Fibroblast of mammary gland (primary cell): ENCODE measurements around the gene VWA7.

Source experiments
- DNase-seq: peaks from one replicate; pipeline ENCODE4 v3.0.0-alpha.2; 2010; ENCODE audit warnings: low read depth
- H3K4me3 ChIP-seq: 2 replicates; pipeline ENCODE4 v1.5.1; 2011; ENCODE audit warnings: low read depth, mild to moderate bottlenecking, low read length, moderate library complexity; ENCODE audit not compliant: control insufficient read depth
- CTCF ChIP-seq: conservative IDR thresholded peaks from 2 replicates; pipeline ENCODE4 v1.5.1; 2011; ENCODE audit warnings: low read depth, low read length, inconsistent platforms; ENCODE audit not compliant: control insufficient read depth, insufficient read depth

Gene VWA7

DNA sequence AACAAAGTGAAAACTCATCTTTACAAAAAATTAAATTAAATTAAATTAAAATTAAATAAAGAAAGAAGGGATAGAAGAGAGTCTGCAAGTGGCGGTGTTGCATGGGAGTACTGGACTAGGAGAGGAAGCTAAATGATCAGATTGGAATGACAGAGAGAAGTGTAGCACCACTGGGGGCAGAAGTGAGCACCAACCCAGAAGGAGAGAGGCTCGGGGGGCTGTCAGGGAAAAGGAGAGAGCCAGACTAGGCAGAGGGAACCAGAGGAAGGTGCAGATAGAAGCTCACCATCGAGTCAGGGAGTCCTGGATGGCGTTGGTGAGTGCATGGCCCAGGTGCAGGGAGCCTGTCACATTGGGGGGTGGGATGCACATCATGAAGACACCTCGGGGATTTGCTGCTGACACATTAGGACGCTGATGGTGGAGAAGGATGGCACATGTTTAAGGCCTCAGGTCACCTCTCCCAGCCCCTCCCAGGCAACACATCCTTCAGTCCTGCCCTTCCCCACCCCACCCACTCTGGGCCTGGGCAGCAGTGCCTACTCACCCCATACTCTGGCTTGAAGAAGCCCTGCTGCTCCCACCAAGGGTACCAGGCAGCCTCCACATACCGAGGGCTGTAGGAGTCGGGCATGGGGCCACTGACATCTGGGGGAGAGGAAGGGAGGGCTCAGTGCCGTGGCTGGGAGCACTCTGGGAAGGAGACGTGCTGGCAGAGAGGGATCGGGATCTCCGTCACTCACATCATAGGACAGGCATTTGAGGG is 14.4 kb upstream of the VWA7 start:
- peak; percentile 72 for TF ChIP-seq CTCF
- peak; percentile 56 for DNase-seq
- H3K4me3 ChIP-seq = no peak overlapping the region

GRCh38 chr6:31785475-31785874 is 8.3 kb upstream of the VWA7 start:
- TF ChIP-seq CTCF = no peak
- DNase-seq = no peak
- H3K4me3 ChIP-seq = no peak overlapping the region

DNA sequence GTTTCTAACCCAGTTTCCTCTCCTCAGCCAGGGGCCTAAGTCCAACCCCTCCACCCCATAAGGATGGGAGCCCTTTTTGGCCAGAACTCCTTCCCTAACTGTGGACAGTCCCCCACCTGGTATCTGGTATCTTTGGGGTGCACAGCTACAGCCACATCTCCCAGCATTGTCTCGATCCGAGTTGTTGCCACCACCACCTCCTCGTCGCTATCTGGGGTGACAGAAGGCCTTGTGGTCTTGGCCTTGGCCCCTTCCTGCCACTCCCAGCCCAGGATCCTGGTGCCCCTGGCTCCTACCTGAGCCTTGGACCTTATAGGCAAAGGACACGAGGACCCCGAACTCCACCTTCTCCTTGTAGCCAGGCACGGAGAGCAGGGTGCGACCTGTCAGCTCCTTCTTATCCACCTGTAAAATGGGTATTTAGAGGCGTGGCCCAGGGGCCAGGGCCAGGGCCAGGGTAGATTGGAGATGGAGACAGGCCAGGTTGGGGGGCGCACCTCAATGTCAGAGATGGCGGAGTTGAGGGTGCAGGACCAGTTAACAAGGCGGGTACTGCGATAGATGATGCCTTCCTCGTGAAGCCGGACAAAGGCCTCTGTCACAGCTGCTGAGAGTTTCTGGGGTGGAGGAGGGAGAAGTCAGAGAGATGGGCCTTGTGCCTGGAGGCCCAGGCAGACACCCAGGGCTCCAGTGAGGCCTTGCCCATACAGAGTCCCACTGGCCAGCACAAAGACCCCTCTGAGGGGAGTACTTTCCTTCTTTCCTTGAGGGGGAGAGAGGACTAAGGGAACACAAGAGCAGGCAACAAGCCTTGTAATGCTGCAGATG is 7.2 kb upstream of the VWA7 start:
- no peak overlapping the region for H3K4me3 ChIP-seq
- TF ChIP-seq CTCF = no peak
- no peak for DNase-seq

DNA sequence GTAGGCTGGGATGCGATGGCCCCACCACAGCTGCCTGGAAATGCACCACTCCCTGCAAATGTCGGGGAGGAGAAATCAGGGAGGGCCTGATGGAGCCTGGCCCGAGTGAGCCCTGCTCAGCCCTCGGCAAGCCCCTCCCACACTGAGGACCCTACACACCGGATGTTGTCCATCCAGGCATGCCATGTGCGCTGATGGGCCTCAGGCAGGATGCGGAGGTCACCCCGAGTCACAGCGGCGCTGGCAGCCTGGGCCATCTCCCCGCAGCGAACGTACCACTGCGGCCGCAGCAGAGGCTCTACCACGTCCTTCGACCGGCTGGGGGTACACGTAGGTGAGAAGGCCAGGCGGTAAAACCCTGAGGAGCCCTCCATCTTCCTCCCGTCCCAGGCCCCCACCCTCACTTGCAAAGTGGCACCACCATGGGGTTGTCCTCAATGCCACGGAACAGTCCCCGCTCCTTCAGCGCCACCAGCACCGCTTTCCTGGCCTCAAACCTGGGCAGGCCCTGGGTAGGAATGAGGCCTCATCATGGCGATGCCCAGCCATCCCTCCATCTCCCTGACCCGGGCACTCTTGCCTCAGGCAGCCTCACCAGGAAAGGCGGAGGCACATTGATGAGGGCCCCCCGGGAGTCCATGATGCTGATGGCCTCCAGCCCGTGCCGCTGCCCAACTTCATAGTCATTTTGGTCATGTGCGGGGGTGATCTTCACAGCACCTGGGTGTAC is 5.2 kb upstream of the VWA7 start:
- H3K4me3 ChIP-seq = no peak overlapping the region
- no peak for DNase-seq
- TF ChIP-seq CTCF = no peak

DNA sequence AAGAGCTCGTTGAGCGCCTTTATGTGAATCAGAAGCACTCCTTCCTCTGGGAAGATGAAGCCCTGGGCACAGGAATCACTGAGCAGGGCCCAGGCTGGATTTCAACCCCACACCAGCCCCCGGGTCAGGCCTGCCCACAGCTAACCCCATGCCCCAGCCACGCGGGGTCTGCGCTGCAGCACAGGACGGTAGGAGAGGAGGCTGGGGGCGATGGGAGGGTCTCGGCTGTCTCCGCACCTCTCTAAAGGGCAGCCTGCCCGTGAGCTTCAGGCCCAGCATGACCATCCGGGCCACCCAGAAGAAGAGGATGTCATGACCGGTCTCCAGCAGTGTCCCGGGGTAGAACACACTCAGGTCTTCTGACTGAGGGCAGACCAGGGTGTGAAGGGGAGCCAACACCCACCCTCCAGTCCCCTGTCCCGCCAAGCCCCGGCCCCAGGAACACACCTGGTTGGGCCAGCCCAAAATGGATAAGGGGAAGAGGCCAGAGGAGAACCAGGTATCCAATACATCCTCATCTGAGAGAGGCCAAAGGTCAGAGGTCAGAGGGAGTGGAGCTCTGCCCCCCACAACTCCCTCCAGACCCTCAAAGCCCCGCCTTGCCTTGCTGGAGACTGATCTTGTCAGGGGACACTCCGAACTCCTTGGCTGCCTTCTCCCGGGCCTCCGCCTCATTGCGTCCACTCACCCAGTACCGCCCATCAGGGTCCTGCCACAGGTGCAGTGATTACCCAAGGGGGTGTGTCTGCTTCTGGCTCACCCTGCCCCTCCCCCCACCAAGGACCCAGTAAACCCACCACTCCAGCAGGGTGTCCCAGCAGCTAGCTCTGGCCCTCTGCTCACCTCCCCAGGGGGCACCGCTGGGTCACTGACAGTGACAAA is 4.4 kb upstream of the VWA7 start:
- no peak for TF ChIP-seq CTCF
- no peak overlapping the region for H3K4me3 ChIP-seq
- DNase-seq = no peak
